Fibroblast of skin of left biceps (primary cell): ENCODE results near the gene MAN1B1.
"Not testable (repeated sequence)": the region's sequence is repeated elsewhere in the genome, so short reads cannot be mapped to it uniquely, and the experiment has no call there.

Source experiments
- DNase-seq, 2 experiments: peaks; one replicate each; pipeline ENCODE4 v3.0.0-alpha.2; 2013; ENCODE audit warnings: low read depth in 2 of 2

MAN1B1 gene

DNA sequence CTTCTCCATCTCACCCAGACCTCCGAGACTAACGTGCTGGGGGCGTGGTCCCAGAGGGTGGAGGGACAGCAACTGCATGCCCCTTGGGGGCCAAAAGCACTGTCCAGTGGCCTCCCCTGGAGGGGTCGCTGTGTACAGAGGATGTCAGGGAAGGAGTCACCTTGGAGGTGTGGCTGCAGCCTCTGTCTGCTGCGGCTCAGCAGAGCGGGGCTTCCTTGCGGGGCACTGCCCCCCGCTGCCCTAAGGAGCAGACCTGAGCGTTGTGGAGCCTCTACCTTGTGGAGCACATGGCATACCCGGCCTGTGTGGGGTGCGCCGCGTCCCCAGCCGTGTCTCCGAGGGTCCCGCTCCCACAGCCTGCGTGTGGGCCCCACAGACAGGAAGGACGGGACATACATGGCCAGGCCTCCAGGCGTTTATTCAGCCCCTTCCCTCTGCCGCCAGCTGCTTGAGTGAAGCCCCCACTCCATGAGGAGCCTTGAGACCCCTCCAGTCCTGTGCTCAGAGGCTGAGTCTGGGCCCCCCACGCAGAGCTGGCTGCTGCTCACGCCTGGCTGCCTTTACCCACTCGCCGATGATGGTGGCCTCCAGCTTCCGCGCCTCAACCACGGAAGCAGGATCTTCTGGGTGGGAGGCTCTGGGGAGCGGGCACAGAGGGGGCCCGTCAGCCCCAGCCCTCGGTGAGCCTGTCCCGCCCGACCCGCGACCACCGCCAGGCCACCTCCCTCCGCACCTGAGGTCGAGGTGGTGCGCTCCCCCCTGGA lies 23.5 kb downstream of the MAN1B1 start:
- no peak for DNase-seq

DNA sequence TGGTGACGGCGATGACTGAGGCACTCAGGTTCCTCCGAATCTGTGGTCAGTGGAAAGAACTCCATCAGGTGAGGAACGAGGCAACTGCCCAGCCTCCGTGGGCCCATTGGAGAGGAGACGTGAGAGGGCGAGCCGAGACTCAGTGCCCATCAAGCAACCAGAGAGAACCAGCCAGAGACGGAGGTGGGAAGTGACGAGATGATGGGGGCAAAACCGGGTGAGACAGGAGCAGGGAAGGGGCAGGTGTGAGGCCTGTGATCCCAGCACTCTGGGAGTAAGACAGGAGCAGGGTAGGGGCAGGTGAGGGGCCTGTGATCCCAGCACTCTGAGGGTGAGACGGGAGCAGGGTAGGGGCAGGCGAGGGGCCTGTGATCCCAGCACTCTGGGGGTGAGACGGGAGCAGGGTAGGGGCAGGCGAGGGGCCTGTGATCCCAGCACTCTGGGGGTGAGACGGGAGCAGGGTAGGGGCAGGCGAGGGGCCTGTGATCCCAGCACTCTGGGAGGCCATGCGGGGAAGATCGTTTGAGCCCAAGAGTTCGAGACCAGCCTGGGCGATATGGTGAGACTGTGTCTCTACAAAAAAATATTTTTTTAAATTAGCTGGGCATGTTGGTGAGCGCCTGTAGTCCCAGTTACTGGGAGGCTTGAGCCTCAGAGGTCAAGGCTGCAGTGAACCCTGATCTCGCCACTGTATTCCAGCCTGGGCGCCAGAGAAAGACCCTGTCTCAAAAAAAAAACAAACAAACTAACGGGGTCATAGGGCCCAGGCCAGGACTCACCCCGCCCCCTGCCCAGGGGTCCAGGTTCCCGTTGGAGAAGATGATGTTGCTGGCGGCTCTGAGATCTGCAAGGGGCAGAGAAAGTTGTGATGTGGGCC lies 24.4 kb downstream of the MAN1B1 start:
- DNase-seq: no peak

DNA sequence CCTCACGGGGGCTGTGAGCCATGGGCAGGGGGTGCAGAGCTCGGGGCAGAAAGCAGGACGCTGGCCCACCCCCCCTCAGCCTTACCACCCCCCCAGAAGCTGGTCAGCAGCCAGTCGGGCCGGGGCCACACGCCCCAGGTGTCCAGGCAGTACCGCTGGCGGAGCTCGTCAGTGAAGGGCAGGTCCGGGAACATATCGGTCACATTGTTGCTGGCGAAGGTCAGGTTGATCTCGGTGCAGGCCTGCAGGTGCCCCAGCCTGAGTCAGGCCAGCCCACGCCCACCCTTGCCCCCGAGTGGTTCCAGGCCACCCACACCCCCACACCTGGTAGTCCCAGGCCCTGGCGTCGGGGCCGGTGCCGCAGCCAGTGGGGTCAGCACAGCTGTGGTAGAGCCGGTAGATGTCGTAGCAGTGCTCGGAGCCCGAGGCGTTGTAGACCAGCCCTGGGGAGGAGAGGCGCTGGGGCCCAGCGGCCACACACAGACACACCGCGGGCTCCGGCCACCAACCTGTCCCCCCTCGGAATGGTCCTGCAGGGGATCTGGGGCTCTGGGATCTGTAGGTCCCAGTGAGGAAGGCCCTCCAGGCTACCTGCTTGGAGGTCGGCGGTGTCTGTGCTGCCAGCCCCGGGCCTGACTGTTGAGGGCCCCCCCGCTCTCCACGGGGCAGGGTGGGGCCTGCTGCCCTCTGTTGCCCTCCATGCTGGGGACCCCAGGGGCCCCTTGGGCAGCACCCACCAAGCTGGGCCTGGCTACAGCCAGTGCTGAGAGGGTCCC lies 25.2 kb downstream of the MAN1B1 start:
- no peak for DNase-seq

DNA sequence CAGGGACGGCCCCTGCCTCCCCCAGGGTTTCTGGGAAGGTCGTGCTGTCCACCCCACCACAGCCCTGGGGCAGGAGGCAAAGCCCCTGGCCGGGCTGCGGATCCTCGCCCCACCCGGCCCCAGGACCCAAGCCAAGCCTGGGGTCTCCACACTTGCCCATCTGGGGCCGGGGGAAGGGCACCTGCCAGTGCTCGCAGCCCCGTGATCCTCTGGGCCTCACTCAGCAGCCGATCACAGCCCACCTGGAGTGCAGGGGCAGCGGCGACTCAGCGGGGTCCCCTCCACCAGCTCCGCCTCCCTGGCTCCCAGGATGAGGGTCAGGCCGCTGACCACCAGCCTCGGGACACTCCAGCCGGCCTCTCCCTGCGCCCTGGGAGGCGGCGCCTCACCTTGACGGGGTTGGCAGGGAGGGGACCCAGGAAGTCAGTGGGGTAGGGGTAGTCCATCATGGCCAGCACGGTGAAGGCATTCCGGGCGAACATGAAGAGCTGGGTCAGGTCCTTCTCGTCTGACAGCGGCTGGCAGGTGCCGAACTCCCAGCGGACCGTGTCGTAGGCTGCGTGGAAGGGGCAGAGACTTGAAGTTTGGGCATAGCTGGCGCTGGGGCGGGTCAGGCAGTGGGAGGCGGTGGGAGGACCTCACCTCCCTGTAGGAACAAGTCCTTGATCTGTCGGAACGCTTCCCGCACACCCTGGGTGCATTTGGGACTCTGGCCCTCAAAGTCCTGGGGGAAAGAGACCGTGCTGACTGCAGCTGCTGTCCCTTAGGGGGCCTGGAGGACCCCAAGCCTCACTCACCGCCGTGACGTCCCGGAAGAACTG lies 26.0 kb downstream of the MAN1B1 start:
- no peak for DNase-seq

DNA sequence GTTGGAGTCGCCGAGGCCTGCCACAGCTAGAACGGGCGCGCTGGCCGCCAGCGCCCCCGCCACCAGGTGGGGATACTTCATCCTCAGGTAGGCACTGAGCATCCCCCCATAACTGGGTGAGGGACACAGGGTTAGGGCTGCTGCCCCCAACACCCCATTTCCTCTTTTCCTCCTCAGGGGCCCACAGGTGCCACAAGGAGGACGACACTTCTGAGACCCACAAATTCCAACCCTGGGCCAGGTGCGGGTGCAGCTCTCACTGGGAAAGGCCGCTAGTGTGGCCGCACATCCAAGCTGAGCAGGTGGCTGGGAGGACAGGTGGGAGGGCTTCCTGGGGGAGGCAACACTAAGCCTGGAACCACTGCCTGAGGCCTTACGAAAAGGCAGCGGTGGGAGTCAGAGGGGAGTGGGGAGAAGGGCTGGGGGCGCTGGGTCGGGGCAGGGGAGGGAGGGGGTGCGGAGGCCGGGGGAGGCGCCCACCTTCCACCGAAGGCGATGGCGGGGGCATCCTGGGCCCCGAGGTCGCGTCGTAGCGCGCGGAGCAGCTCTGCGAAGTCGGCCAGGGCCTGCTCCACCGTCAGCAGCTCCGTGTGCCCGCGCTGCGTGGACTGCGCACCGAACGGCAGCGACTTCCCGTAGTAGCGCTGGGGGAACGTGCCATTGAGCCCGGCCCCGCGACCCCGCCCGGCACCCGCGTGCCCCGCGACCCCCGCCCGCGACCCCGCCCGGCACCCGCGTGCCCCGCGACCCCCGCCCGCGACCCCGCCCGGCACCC lies 26.8 kb downstream of the MAN1B1 start:
- no peak for DNase-seq

DNA sequence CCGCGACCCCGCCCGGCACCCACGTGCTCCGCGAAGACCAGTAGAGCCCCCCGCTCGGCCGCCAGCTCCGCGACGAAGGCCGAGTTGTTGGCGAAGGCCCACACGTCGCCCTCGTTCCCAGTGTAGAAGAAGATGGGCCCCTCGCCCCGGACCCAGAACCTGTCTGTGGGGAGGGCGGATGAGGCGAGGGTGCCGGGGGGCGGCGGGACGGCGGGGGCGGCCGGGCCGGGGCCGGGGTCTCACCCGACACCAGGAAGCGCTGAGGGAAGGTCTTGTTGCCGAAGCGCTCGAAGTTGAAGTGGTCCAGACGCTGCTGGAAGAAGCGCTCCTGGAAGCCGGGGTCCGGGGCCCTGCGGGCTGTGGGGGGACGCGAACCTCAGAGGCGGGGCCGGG lies 27.4 kb downstream of the MAN1B1 start:
- no peak for DNase-seq

DNA sequence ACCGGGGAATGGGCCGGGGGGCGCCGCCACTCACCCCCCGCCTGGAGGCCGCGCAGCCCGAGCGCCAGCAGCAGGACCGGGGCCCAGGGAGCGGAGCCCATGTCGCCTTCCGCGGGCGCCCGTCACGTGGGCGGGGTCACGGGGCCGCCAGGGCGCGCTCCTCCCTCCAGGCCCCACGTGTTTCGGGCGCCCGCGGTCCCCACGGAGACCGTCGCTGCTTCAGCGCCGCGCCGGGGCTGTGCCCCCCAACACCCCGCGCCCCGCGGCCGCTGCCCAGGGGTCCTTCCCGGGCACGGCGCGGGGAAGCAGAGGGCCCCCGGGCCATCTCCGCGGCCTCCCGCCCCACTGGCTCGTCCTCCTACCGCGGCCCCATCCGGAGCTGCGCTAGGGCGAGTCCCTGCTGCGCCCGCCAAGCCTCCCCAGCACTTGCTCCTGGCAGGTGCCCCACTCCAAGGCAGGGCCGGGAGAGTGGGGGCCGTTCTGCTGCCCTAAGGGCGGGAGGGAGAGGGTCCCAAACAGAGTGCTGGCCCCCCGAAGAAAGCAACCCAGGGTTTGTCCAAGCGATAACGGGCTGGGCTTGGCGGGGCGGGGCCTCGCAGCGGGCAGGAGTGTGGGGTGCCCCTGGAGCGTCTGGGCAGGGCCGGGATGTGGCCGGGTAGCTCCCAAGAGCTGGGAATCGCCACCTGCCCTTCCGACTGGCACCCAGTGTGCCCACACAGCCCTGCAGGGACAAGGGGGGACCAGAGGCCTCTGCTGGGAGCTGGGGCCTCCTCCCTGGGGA lies 28.0 kb downstream of the MAN1B1 start, which contains the start of gene DPP7:
DPP7 (minus strand) TSS at position 121 of the 781 bp plus-strand sequence; CDS start at position 101, 20 bp downstream.
- no peak for DNase-seq

DNA sequence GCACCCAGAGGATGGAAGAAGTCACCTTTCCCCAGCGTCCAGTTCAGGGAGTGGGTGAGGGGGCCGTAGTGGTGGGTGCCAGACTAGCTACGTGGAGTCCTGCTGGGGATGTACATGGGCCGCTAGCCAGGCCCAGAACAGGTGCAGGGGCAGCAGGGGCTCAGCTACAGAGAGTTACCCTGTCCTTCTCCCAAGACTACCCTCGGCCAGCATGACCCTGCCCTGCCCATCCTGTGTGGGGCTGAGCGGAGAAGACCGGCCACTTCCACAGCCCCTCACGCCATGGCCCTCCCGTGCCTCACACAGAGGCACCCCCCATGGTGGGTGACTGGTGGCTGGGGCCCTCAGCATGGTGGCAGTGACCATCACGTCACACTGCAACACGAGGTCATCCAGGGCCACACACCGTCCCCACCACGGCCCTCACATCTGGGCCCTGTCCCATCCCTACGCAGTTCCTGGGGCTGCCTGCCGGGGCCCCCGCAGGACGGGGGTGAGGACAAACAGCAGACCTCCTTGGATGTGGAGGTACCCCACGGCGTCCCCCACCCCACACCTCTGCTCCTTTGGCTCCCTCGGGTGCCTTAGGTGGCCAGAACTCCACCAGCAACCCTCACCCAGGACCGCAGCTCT lies 28.7 kb downstream of the MAN1B1 start:
- no peak for DNase-seq

DNA sequence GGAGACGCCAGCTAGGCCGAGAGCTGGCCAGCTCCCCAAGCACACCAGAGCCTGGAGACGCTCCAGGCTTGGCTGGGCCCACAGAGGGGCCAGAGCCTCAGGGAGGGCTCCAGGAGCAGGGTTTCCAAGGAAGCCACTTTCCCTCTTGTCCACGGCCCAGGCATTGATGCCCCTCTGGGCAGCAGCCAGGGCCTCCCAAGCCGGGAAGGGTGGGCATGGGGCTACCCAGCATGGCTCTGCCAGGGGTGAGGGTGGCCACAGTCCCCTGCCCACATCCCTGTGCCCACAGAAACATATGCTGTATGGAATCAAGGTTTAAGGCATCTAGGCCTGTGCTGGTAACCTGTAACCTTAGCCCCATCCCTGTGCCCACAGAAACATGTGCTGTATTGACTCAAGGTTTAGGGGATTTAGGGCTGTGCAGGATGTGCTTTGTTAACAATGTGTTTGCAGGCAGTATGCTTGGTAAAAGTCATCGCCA lies 29.3 kb downstream of the MAN1B1 start:
- no peak for DNase-seq

DNA sequence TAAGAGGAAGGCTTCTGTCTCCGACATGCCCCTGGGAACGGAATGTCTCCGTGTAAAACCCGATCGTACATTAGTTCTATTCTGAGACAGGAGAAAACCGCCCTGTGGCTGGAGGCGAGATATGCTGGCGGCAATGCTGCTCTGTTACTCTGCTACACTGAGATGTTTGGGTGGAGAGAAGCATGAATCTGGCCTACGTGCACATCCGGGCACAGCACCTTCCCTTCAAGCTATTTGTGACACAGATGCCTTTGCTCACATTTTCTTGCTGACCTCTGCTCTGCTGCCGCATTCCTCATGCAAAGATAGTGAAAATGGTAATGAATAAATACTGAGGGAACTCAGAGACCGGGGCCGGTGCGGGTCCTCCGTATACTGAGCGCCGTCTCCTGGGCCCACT lies 29.9 kb downstream of the MAN1B1 start:
- no peak for DNase-seq

DNA sequence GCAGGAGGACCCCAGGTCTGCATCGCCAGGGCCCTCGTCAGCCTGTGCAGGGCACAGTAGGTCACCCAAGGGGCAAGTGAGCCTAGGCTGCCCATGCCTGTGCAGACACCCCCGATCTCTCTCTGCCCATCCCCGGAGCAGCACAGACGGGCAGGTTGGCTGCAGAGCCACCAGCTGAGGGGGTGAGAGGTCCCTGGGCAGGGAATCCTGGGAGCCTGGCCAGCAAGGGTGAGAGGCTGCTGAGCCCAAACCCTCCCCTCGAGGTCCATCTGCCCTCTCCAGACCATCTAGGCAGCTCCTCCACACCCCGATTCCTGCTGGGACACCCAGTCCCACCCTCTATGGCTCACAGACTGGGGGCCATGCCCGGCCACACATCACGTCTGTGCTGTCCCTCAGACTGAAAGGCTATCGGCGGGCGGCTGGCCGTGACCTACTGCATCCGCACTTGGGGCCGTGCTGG lies 30.5 kb downstream of the MAN1B1 start:
- DNase-seq: no peak

DNA sequence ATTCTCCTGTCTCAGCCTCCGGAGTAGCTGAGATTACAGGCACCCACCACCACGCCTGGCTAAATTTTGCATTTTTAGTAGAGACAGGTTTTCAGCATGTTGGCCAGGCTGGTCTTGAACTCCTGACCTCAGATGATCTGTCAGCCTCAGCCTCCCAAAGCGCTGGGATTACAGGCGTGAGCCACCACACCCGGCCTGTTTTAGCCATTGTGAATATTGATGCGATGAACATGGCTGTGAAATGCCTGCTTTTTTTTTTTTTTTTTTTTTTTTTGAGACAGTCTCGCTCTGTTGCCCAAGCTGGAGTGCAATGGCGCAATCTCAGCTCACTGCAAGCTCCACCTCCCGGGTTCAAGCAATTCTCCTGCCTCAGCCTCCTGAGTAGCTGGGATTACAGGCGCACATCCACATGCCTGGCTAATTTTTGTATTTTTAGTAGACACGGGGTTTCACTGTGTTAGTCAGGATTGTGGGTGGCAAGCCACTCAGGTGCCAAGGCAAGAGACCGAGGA lies 31.4 kb downstream of the MAN1B1 start:
- not testable (repeated sequence) for DNase-seq

DNA sequence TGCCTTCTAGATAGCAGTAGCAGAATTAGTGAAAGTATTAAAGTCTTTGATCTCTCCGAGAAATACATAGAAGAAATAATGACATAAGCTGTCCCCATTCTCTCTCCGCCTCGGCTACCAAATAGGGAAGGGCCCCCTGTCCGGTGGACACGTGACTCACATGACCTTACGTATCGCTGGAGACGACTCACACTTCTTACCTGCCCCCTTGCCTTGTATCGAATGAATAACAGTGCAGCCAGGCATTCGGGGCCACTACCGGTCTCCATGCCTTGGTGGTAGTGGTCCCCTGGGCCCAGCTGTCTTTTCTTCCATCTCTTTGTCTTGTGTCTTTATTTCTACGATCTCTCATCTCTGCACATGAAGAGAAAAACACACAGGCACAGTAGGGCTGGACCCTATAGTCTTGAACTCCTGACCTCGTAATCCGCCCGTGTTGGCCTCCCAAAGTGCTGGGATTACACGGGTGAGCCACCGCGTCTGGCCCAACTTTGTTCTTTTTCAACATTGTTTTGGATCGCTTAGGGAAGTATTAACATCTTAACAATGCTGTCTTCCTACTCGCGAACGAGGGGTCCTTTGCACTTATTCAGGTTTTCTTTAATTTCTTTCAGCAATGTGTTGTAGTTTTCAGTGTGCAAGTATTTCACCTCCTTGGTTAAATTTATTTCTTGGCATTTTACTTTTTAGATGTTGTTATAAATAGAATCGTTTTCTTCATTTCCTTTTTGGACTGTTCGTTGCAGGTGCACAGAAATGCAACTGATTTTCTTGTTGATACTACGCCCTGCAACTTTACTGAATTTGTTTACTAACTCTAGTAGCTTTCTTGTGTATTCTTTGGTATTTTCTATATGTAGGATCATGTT lies 35.4 kb downstream of the MAN1B1 start:
- DNase-seq: not testable (repeated sequence)

DNA sequence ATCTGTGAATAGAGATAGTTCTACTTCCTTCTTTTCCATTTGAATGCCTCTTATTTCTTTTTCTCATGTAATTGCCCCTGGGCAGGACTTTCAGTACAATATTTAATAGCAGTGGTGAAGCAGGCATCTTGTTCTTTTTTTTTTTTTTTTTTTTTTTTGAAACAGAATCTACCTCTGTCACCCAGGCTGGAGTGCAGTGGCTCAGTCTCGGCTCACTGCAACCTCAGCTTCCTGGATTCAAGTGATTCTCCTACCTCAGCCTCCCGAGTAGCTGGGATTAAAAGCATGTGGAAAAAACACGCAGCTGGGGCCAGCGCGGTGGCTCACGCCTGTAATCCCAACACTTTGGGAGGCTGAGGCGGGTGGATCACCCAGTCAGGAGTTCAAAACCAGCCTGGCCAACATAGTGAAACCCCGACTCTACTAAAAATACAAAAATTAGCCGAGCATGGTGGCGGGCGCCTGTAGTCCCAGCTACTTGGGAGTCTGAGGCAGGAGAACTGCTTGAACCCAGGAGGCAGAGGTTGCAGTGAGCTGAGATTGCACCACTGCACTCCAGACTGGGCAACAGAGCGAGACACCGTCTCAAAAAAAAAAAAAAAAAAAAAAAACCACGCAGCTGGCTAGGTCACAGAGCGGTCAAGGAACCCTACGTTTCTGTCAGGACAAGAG lies 36.1 kb downstream of the MAN1B1 start:
- DNase-seq: not testable (repeated sequence)

DNA sequence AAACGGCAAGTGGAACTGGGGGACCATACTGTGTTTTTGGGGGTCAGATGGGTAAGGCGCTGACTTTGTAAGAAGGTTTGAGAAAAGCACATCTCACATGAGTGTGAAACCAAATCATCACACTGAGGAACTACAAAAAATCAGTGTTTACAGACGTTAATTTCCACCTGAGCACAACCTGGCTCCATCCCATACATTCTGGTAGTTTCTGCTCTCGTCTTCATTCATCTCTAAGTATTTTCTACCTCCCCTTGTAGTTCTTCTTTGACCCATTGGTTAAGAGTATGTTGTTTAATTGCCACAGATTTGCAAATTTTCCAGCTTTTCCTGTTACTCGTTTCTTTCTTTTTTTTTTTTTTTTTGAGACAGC lies 36.7 kb downstream of the MAN1B1 start:
- no peak for DNase-seq

DNA sequence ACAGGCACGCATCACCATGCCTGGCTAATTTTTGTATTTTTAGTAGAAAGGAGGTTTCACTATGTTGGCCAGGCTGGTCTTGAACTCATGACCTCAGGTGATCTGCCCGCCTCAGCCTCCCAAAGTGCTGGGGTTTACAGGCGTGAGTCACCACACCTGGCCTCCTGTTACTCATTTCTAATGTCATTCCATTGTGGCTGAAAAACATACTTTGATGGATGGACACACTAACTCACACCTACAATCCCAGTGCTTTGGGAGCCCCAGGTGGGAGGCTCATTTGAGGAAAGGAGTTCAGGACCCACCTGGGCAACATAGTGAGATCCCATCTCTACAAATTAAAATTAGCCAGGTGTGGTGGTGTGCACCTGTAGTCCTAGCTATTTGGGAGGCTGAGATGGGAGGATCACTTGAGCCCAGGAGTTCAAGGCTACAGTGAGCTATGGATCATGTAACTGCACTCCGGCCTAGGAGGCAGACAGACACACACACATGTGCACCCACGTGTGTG lies 37.2 kb downstream of the MAN1B1 start:
- DNase-seq: not testable (repeated sequence)

DNA sequence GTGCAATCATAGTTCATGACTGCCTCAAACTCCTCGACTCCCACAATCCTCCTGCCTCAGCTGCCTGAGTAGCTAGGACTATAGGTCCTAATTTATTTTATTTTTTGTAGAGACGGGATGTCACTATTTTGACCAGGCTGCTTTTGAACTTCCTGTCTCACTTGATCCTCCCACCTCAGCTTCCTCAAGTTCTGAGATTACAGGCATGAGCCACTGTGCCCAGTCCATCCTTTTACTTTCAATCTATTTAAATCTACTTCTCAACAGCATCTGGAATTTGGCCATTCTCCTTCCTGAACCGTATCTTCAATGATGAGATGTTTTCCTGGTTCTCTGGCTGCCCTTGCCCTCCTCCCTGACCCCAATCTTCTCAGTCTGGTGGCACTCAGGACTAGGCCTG lies 40.0 kb downstream of the MAN1B1 start:
- no peak for DNase-seq
